ENCODE data around the gene HMSD. TPM values are rescaled to one million over a fixed set of nuclear protein-coding genes. Genes with fewer than 3 reads are reported as not detected.

The HMSD gene, protein sequence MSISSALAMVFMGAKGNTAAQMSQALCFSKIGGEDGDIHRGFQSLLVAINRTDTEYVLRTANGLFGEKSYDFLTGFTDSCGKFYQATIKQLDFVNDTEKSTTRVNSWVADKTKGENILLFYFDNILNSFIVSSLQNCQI
- not detected in 2 replicates for total RNA-seq

DNA sequence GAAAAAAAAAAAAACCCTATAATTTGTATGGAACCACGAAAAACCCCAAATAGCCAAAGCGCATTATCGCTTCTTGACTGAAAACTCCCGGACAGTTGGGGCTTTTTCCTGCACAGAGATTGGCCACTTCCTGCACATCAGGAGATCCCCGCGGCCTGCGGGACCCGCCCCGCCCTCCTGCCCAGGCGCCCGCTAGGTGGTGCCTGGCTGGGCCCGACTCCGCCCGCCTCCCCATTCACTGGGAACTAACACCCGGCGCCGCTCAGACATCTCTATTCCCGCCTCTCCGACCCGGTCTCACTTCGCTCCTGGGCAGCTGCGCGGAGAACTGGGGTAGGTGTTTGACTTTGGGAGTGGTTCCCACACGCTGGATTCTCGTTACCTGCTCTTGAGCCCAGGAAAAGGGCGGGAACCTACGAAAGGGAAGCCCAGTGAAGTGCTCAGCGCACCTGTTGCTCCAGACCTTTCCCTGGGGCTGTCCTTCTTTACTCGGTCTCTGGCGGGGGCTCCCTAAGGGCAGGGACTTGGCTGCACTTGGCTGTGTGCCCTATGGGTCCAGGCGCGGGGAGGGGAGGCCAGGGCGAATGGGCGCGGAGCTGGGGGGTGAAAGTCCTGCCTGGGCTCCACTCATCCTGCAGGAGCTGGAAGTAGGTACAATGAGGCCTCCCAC, at the start of gene HMSD:
Gene HMSD (plus strand): TSS at position 234 of the 670 bp plus-strand sequence. CDS start 4,155 bp downstream, outside the sequence.

DNA sequence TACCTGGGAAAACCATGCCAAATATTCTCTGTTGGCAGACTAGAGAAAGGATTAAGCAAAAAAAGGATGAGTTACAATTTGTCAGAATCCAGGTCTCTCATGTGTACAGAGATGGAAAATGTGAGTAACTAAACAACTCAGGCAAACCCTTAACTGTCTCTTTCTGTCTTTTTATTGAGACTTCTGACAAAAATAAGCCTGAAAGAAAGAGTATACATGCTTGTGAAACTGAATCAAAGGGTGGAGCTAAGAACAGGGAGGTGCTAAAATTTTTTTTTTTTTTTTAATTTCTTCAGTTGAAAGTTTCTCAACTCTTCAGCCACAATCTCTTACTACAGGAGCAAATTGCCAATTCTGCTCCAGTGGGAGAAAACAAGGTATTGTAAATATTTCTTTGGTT, 41.4 kb upstream of the HMSD start, which contains the start of gene SERPINB10:
Gene SERPINB10 (plus strand): TSS at position 295 of the 400 bp plus-strand sequence. CDS start 7,553 bp downstream, outside the sequence.

DNA sequence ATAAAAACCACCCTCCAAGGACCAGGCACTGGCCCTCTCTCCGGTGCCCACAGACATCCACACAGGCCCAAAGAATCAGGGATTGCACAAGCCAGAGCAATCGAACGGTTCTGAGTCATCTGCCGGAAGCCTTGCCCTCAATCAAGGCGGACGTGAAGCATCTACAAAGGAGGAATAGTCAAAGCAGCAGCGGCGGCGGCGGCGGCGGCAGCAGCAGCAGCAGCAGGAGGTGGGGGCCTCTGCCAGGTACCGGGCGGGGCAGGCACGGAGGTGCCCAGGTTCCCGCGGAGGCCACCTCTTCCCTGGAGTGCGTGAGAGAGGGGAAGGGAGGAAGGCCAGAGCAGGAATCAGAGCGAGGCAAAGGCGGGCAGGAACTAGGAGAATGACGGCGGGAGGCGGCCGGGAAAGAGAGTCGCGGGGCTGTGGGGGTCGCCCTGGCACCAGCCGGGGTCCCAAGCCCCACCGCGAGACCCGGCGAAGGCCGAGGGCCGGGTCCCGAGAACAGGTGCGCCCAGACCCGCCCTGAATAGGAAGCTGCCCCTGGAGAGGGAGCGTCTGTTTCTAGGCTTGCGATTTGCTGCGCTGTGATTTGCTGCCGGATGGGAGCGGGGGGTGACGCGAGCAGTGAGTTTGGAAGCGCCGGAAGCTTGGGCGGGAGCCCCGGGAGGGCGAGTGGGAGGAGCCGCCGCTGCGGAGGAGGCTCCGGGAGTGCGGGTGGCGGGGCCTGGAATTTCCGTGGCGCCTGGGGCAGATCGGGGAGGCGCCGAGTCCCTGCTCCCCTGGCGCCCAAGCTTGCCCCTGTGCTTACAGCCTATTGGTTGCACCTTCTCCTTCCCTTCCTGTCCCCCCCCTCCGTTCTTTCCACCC, 21.1 kb downstream of the HMSD start, which contains the start of gene SERPINB8:
Gene SERPINB8 (plus strand): TSS at position 140 of the 867 bp plus-strand sequence. CDS start 8,228 bp downstream, outside the sequence.

Other genes with a start within 250 kb of the HMSD start
- not detected in 2 replicates for gene SERPINB11, start 246.3 kb upstream of the HMSD start, total RNA-seq
- not detected in 2 replicates for gene SERPINB7, start 173.9 kb upstream of the HMSD start, total RNA-seq
- 2.4 and 19.8 TPM in 2 replicates for gene SERPINB2, start 61.6 kb upstream of the HMSD start, total RNA-seq
- gene SERPINB10, start 41.3 kb upstream of the HMSD start, total RNA-seq = 0.13 TPM in 1 of 2 replicates, not detected in the other
- 20.1 and 21.6 TPM in 2 replicates for gene SERPINB8, start 20.8 kb downstream of the HMSD start, total RNA-seq
- gene LINC00305, start 199.8 kb downstream of the HMSD start, total RNA-seq = not detected in 2 replicates